Measurements from ENCODE around the gene RCL1. TPM values are rescaled to one million over a fixed set of nuclear protein-coding genes. Genes with fewer than 3 reads are reported as not detected.
A peak's percentile ranks its signal among the peaks of the same experiment; 100 is the strongest.

RCL1 gene
- total and polyA plus RNA-seq, 2 donors (not counting 3 experiments of a cell fraction or from before 2014, with no cell fraction given), result 12.9 to 13.2 TPM

DNA sequence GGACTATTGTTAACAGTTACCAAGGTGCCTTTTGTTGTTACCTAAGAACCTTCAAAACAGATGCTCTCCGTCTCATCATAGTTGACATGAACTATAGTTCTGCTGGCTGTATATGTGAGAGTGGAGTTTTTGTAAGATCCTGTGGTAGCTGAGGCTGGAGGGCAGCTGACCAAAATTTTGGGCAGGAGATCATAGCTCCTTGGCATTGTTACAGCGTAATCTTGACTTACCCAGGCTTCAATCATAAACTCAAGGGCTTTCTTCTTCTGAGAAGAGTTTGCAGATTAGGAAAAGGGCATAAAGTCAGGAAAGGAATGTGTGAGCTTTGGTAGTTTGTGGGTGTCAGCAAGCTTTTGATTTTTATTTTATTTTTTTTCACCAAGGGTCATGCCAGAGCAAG lies 34.5 kb downstream of the RCL1 start:
- H3K36me3 ChIP-seq (ENCODE audit: control insufficient read depth in 2 of 2, extremely low read depth in 1 of 2, insufficient read depth in 2 of 2, low read length in 2 of 2), result no peaks in the 10 kb centered on the region
- no peak overlapping the region for H3K9ac ChIP-seq (replicated peaks; ENCODE audit: extremely low read depth, insufficient read depth, low read length)
- no TSS peak for BruUV-seq (replicated peaks)
- no peak for FAIRE-seq
- ChIA-PET CTCF (interaction anchor here (1.2 to 2.2 kb wide), 3 partner anchors 11 to 64 kb away, joined by 4 to 6 read pairs (median 6); no protein-coding TSS in a partner anchor), POLR2A (no interaction called here)
- no peaks in the 10 kb centered on the region for H3K9me3 ChIP-seq (replicated peaks; ENCODE audit: control insufficient read depth, insufficient read depth, low read length)
- peaks cover 17% of the 10 kb centered on the region for H3K79me2 ChIP-seq (ENCODE audit: control insufficient read depth, insufficient read depth, low read length)
- peaks cover under 1% of the 10 kb centered on the region for H3K9me1 ChIP-seq (replicated peaks; ENCODE audit: control insufficient read depth, extremely low read depth, insufficient read depth, low read length)
- dilution Hi-C loops (cut with MboI; ENCODE audit: extremely low pct_ligation_motif_present, low sequenced_read_pairs) (no loop called here), intact Hi-C loops (cut with micrococcal nuclease) (no loop called here)
- no peak for DNase-seq (ENCODE audit: low read depth, low spot score)
- H4K20me1 ChIP-seq (replicated peaks; ENCODE audit: control insufficient read depth, extremely low read depth, insufficient read depth, low read length), result no peaks in the 10 kb centered on the region
- no peak overlapping the region for H3K27ac ChIP-seq (ENCODE audit: insufficient read depth, low read depth, low read length)
- no peaks in the 10 kb centered on the region for H3K27me3 ChIP-seq (ENCODE audit: control insufficient read depth in 2 of 2, insufficient read depth in 2 of 2, low read length in 2 of 2)
- no peak overlapping the region for H3K4me2 ChIP-seq (ENCODE audit: insufficient read depth, low read length)
- peaks cover 22% of the 10 kb centered on the region for H3K4me1 ChIP-seq (ENCODE audit: control insufficient read depth, extremely low read depth, insufficient read depth, low read length)
- H2AFZ ChIP-seq (ENCODE audit: low read depth, low read length), result no peak overlapping the region
- no peak overlapping the region for H3K4me3 ChIP-seq (replicated peaks in 1 of 3; ENCODE audit: insufficient read depth in 1 of 3, low read depth in 1 of 3, low read length in 3 of 3)
- TF ChIP-seq MYC (IDR thresholded peaks at IDR 0.05; ENCODE audit: low read depth, low read length) (no peak), FOS (IDR thresholded peaks at IDR 0.05; ENCODE audit: borderline replicate concordance, insufficient read depth, low read length) (no peak)

DNA sequence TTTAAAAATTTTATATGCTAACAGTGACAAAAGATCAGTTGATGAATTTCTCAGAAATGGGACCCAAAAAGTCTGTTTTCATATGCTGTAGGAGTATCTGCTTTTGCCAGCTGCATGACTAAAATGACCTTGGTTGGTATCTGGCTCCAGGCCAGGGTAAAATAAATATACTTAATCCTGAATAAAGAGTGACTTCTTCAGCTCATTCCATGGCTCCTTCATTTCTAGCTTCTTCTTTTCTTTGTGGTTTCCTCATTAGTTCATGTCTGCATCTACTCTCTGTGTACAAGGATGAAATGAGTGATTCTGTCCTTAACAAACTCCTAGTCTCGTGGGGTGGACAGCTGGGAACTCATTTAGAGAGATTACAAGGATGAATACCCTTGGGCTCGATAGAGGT lies 36.0 kb downstream of the RCL1 start:
- peak; percentile 85 for FAIRE-seq
- Histone ChIP-seq H3K9me1 (replicated peaks; ENCODE audit: control insufficient read depth, extremely low read depth, insufficient read depth, low read length) (no peaks in the 10 kb centered on the region), H3K9ac (replicated peaks; ENCODE audit: extremely low read depth, insufficient read depth, low read length) (no peak overlapping the region), H3K27ac (ENCODE audit: insufficient read depth, low read depth, low read length) (no peak overlapping the region), H3K79me2 (ENCODE audit: control insufficient read depth, insufficient read depth, low read length) (peaks cover 11% of the 10 kb centered on the region), H3K4me1 (ENCODE audit: control insufficient read depth, extremely low read depth, insufficient read depth, low read length) (peaks cover 33% of the 10 kb centered on the region), H3K4me2 (ENCODE audit: insufficient read depth, low read length) (peak overlapping the region; percentile 28), H2AFZ (ENCODE audit: low read depth, low read length) (no peak overlapping the region), H4K20me1 (replicated peaks; ENCODE audit: control insufficient read depth, extremely low read depth, insufficient read depth, low read length) (no peaks in the 10 kb centered on the region), H3K4me3 (replicated peaks in 1 of 3; ENCODE audit: insufficient read depth in 1 of 3, low read depth in 1 of 3, low read length in 3 of 3) (no peak overlapping the region), H3K36me3 (ENCODE audit: control insufficient read depth in 2 of 2, extremely low read depth in 1 of 2, insufficient read depth in 2 of 2, low read length in 2 of 2) (no peaks in the 10 kb centered on the region), H3K9me3 (replicated peaks; ENCODE audit: control insufficient read depth, insufficient read depth, low read length) (no peaks in the 10 kb centered on the region), H3K27me3 (ENCODE audit: control insufficient read depth in 2 of 2, insufficient read depth in 2 of 2, low read length in 2 of 2) (no peaks in the 10 kb centered on the region)
- TF ChIP-seq FOS (IDR thresholded peaks at IDR 0.05; ENCODE audit: borderline replicate concordance, insufficient read depth, low read length), result peak; percentile 28
- TF ChIP-seq EZH2 (IDR thresholded peaks at IDR 0.05; ENCODE audit: borderline replicate concordance, low read depth, low read length, severe bottlenecking), result no peak
- no peak for TF ChIP-seq JUN (IDR thresholded peaks at IDR 0.05; ENCODE audit: borderline replicate concordance, insufficient read depth, insufficient read length, low read depth)
- TF ChIP-seq POLR2AphosphoS5 (IDR thresholded peaks at IDR 0.05; ENCODE audit: insufficient read depth, low read depth, low read length), result no peak
- TF ChIP-seq POLR2A (IDR thresholded peaks at IDR 0.05; ENCODE audit: low read depth, low read length), result no peak
- no peak for TF ChIP-seq GATA2 (IDR thresholded peaks at IDR 0.05; ENCODE audit: insufficient read depth, insufficient read length, low read depth, low read length)
- ChIA-PET POLR2A (no interaction called here), CTCF (interaction anchor here (0.6 to 1.9 kb wide), 9 partner anchors 10 to 772 kb away, joined by 3 to 7 read pairs (median 4); no protein-coding TSS in a partner anchor)
- dilution Hi-C loops (cut with MboI; ENCODE audit: extremely low pct_ligation_motif_present, low sequenced_read_pairs), result no loop called here
- intact Hi-C loops (cut with micrococcal nuclease), result no loop called here
- peak; percentile 79 for DNase-seq (ENCODE audit: low read depth, low spot score)
- BruUV-seq (replicated peaks), result no TSS peak

All from endothelial cell of umbilical vein (primary cell).